Fibroblast of the aortic adventitia (primary cell): ENCODE results near the gene CYP4F11. TPM values are rescaled to one million over a fixed set of nuclear protein-coding genes. Genes with fewer than 3 reads are reported as not detected.
"Not testable (repeated sequence)": the region's sequence is repeated elsewhere in the genome, so short reads cannot be mapped to it uniquely, and the experiment has no call there.

Experiments used
- DNase-seq: peaks from one replicate; pipeline ENCODE4 v3.0.0-alpha.2; 2010; ENCODE audit warnings: low read depth
- H3K4me3 ChIP-seq: 2 replicates; pipeline ENCODE4 v1.5.1; 2011; ENCODE audit warnings: low read depth, mild to moderate bottlenecking, control low read depth, low read length, moderate library complexity
- total RNA-seq: library from RNA; depleted of rRNA; stranded (reverse); fragments of >200 nt; gene quantifications from 2 replicates; pipeline ENCODE4 v1.2.3, GENCODE V29; 2012; ENCODE audit warnings: low replicate concordance
- TF ChIP-seq, protein P1 (sequence below): IDR thresholded peaks from 2 replicates; pipeline ENCODE4 v1.5.1; 2011; ENCODE audit warnings: mild to moderate bottlenecking, low read length, control low read depth, inconsistent platforms; ENCODE audit not compliant: insufficient read depth

Gene CYP4F11
- total RNA-seq, 1 donor: not detected

DNA sequence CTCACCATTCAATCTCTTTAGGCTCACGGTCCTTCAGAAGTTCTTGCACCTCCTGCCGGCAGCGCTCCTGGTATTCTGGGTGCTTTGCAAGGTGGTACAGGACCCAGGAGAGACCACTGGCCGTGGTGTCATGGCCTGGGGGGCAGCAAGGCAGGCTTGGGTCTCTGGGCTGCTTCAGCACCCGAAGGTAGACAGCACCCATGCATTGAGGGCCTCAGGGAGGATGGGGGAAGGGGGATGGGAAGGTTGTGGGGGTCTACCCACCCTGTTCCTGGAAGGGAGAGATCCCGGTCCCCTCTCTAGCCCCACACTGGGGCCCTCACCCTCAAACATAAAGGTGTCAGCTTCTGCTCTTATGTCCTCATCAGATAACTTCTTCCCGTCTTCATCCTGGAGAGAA is 48.4 kb downstream of the CYP4F11 start:
- no peak for DNase-seq
- TF ChIP-seq, protein P1, sequence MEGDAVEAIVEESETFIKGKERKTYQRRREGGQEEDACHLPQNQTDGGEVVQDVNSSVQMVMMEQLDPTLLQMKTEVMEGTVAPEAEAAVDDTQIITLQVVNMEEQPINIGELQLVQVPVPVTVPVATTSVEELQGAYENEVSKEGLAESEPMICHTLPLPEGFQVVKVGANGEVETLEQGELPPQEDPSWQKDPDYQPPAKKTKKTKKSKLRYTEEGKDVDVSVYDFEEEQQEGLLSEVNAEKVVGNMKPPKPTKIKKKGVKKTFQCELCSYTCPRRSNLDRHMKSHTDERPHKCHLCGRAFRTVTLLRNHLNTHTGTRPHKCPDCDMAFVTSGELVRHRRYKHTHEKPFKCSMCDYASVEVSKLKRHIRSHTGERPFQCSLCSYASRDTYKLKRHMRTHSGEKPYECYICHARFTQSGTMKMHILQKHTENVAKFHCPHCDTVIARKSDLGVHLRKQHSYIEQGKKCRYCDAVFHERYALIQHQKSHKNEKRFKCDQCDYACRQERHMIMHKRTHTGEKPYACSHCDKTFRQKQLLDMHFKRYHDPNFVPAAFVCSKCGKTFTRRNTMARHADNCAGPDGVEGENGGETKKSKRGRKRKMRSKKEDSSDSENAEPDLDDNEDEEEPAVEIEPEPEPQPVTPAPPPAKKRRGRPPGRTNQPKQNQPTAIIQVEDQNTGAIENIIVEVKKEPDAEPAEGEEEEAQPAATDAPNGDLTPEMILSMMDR: no peak

GRCh38 chr19:15885167-15885566 is 49.2 kb downstream of the CYP4F11 start:
- TF ChIP-seq, protein P1: no peak
- no peak for DNase-seq
- no peak overlapping the region for H3K4me3 ChIP-seq

More for the DNA sequence above, 48.4 kb downstream of the CYP4F11 start:
- H3K4me3 ChIP-seq: no peak overlapping the region

- DNase-seq, H3K4me3 ChIP-seq: not testable (repeated sequence)
These were observed 51.0 kb downstream of the CYP4F11 start for GRCh38 chr19:15883329-15883728.

DNA sequence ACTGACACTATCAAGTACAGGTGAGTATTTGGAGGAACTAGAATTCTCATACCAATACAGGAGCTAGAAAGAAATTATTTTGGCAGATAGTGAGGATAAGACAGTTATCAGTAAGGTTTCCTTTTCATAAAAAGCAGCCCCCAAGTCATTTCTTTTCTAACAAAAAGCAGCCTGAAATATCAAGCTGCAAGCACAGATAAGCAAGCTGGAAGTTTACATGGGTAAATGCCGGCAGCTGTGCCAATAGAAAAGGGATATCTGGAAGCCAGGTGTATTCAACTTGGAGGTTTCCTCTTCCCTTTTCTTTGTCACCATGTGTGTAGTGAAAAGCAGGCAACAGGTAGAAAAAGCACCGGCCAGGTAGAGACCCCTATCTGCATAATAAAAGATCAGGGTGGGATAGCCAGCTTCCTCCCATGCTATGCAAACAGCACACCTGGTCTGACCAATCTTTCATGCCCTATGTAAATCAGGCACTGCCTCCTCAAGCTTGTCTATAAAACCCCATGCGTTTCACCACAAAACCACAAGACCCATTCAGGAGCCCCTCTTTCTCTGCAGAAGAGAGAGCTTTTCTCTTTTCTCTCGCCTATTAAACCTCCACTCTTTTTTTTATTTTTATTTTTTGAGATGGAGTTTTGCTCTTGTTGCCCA is 59.4 kb downstream of the CYP4F11 start:
- DNase-seq: no peak
- no peak overlapping the region for H3K4me3 ChIP-seq
- TF ChIP-seq, protein P1: no peak

DNA sequence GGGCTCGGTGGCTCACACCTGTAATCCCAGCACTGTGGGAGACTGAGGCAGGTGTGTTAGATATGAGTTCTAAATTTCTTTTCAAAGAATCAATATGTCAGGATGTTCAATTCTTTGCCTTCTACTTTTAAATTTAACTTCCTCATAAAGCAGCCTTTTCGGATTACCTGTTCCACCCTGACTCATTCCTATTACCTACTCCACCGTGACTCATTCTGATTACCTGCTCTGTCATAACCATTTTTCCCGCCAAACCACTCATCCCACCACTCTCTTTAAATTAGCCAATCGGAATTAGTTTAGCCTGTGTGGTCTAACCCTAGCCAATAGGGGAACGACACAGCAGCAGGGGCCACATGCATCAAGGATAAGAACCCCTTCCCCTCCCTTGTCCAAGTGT is 60.6 kb downstream of the CYP4F11 start:
- not testable (repeated sequence) for DNase-seq, H3K4me3 ChIP-seq

GRCh38 chr19:15871570-15871969 is 62.8 kb downstream of the CYP4F11 start:
- no peak for DNase-seq
- no peak overlapping the region for H3K4me3 ChIP-seq
- TF ChIP-seq, protein P1: no peak

DNA sequence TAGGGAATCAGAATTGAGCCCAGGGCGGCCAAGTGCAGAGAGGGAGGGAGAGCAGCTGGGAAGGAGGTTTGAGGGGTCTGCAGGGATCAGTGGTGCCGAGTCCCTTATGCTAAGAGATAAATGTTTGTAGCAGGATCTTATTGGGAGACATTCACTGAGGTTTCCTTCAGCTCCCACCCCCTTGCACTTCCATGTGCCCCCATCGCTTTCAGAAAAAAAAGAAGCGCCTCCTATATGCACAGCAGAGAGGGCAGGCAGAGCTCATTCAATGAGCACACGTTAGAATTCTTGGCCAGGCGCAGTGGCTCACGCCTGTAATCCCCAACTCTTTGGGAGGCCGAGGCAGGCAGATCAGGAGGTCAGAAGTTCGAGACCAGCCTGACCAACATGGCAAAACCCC is 64.5 kb downstream of the CYP4F11 start:
- TF ChIP-seq, protein P1: no peak
- H3K4me3 ChIP-seq: no peak overlapping the region
- no peak for DNase-seq

DNA sequence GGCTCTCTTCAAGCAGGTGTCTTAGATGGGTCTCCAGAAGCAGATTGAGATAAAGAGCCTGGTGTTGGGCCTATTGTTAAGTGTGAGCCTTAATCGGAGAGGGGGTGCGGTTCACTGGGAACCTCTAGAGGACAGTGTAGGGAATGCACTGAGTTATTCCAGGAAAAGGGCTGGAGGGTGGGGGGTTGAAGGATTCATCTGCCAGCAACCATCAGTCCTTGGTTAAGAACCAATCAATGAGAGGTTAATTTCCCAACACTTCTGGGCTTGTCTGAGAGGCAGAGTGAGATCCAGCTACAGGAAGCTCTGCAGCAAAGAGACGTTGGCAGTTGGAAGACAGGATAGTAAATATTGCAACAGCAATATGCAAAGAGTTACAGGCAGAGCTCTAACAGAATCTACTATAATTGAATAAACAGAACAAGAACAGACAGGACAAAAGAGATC is 65.2 kb downstream of the CYP4F11 start:
- TF ChIP-seq, protein P1: peak; percentile 54
- no peak overlapping the region for H3K4me3 ChIP-seq
- peak; percentile 16 for DNase-seq
